PC-9 (cell line): ENCODE measurements around the gene PSMD13. TPM values are rescaled to one million over a fixed set of nuclear protein-coding genes. Genes with fewer than 3 reads are reported as not detected.

Experiments used
- BruUV-seq: library from RNA; stranded (reverse); fragments of 400-500 nt; replicated peaks from 2 replicates; lab custom pipeline; 2021; lab: Mats Ljungman, UMichigan
- CTCF ChIA-PET: fragments of 300-600 bp; sonication (Branson Sonifier 250); formaldehyde crosslinking; loops from one replicate; lab custom pipeline; 2022; ENCODE audit warnings: antibody characterized with exemption; lab: Charles Lee
- POLR2A ChIA-PET: fragments of 300-600 bp; sonication (Branson Sonifier 250); formaldehyde crosslinking; loops from one replicate; lab custom pipeline; 2022; ENCODE audit warnings: antibody characterized with exemption; ENCODE audit not compliant: unreplicated experiment; lab: Charles Lee
- DNase-seq, 2 experiments: peaks; one replicate each; pipeline versions ENCODE4 v3.0.0 to v3.0.0-alpha.2; 2015 to 2022; ENCODE audit warnings: mixed read lengths in 1 of 2
- H2AFZ ChIP-seq: fragments of 200-600 bp; sonication (generic); 2 replicates; pipeline ENCODE4 v1.8.1; 2017; ENCODE audit warnings: antibody characterized with exemption
- H3F3A ChIP-seq: fragments of 200-600 bp; sonication (generic); 2 replicates; pipeline ENCODE4 v1.8.1; 2017; ENCODE audit warnings: antibody characterized with exemption, mild to moderate bottlenecking, low read depth; ENCODE audit not compliant: insufficient read depth
- H3K27ac ChIP-seq: fragments of 200-600 bp; sonication (generic); 2 replicates; pipeline ENCODE4 v1.6.1; 2016; ENCODE audit warnings: mixed run types
- H3K27me3 ChIP-seq: fragments of 200-600 bp; sonication (generic); 2 replicates; pipeline ENCODE4 v1.6.1; 2016; ENCODE audit warnings: low read depth, mixed run types; ENCODE audit not compliant: insufficient read depth
- H3K36me3 ChIP-seq: fragments of 200-600 bp; sonication (generic); 2 replicates; pipeline ENCODE4 v1.6.1; 2016; ENCODE audit warnings: low read depth, mixed run types
- H3K4me1 ChIP-seq: fragments of 200-600 bp; sonication (generic); replicated peaks from 2 replicates; pipeline ENCODE4 v1.6.1; 2016; ENCODE audit warnings: mixed run types; ENCODE audit not compliant: insufficient read depth
- H3K4me2 ChIP-seq: fragments of 200-600 bp; sonication (generic); 2 replicates; pipeline ENCODE4 v1.6.1; 2017; ENCODE audit warnings: mixed run types
- H3K4me3 ChIP-seq: fragments of 200-600 bp; sonication (generic); 2 replicates; pipeline ENCODE4 v1.6.1; 2016; ENCODE audit warnings: mixed run types
- H3K79me2 ChIP-seq: fragments of 200-600 bp; sonication (generic); 2 replicates; pipeline ENCODE4 v1.6.1; 2017; ENCODE audit warnings: low read depth, mixed run types
- H3K9me2 ChIP-seq: fragments of 200-600 bp; sonication (generic); 2 replicates; pipeline ENCODE4 v1.8.1; 2017; ENCODE audit warnings: mild to moderate bottlenecking; ENCODE audit not compliant: insufficient read depth
- H3K9me3 ChIP-seq: fragments of 200-600 bp; sonication (generic); 2 replicates; pipeline ENCODE4 v1.8.1; 2016; ENCODE audit warnings: low read depth; ENCODE audit not compliant: insufficient read depth
- H4K20me1 ChIP-seq: fragments of 200-600 bp; sonication (generic); 2 replicates; pipeline ENCODE4 v1.8.1; 2017; ENCODE audit not compliant: insufficient read depth
- EZH2 ChIP-seq: fragments of 200-600 bp; sonication (generic); IDR thresholded peaks from 2 replicates; pipeline ENCODE4 v1.8.0; 2017; ENCODE audit warnings: antibody characterized with exemption, low read depth
- intact Hi-C: fragments of 100-400 bp; cut with micrococcal nuclease; formaldehyde crosslinking; loops from one replicate; pipeline ENCODE4 v1.10.0; 2022; ENCODE audit not compliant: unreplicated experiment
- total RNA-seq: library from RNA; stranded (reverse); gene quantifications from 2 replicates; pipeline ENCODE4 v1.2.3, GENCODE V29; 2021
- TF ChIP-seq, protein P1 (sequence below): fragments of 200-600 bp; sonication (generic); conservative IDR thresholded peaks from 2 replicates; pipeline ENCODE4 v1.6.1; 2017; ENCODE audit warnings: mixed run types, antibody characterized with exemption, mild to moderate bottlenecking, moderate library complexity

Gene PSMD13
- total RNA-seq, 1 experiment from 2014 or later = 143 TPM

- Histone ChIP-seq H3K79me2 (no peaks in the 10 kb centered on the region), H3K9me3 (no peaks in the 10 kb centered on the region), H3K4me3 (no peak overlapping the region), H3K27ac (no peak overlapping the region), H3K4me1 (no peaks in the 10 kb centered on the region), H3K9me2 (no peaks in the 10 kb centered on the region), H3K36me3 (no peaks in the 10 kb centered on the region), H3K27me3 (no peaks in the 10 kb centered on the region), H4K20me1 (no peaks in the 10 kb centered on the region), H3K4me2 (no peak overlapping the region), H3F3A (0 out of 2 replicates have a peak, but pooled peaks cover 5% of the 10 kb centered on the region), H2AFZ (no peak overlapping the region)
- BruUV-seq = no TSS peak
- no peak for DNase-seq
- ChIA-PET CTCF (no interaction called here), POLR2A (interaction anchor here (0.7 kb wide), 1 partner anchor 102 kb away, joined by 6 read pairs; no protein-coding TSS in a partner anchor)
- no peak for TF ChIP-seq EZH2
- TF ChIP-seq, protein P1, sequence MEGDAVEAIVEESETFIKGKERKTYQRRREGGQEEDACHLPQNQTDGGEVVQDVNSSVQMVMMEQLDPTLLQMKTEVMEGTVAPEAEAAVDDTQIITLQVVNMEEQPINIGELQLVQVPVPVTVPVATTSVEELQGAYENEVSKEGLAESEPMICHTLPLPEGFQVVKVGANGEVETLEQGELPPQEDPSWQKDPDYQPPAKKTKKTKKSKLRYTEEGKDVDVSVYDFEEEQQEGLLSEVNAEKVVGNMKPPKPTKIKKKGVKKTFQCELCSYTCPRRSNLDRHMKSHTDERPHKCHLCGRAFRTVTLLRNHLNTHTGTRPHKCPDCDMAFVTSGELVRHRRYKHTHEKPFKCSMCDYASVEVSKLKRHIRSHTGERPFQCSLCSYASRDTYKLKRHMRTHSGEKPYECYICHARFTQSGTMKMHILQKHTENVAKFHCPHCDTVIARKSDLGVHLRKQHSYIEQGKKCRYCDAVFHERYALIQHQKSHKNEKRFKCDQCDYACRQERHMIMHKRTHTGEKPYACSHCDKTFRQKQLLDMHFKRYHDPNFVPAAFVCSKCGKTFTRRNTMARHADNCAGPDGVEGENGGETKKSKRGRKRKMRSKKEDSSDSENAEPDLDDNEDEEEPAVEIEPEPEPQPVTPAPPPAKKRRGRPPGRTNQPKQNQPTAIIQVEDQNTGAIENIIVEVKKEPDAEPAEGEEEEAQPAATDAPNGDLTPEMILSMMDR = no peak
- intact Hi-C loops = no loop called here
These were observed 17.1 kb downstream of the PSMD13 start for GRCh38 chr11:253886-254270.

GRCh38 chr11:255176-255575 lies 18.4 kb downstream of the PSMD13 start:
- ChIA-PET POLR2A (no interaction called here), CTCF (no interaction called here)
- Histone ChIP-seq H3K79me2 (no peaks in the 10 kb centered on the region), H2AFZ (no peak overlapping the region), H3K4me1 (no peaks in the 10 kb centered on the region), H4K20me1 (no peaks in the 10 kb centered on the region), H3K27ac (no peak overlapping the region), H3K4me2 (no peak overlapping the region), H3K27me3 (no peaks in the 10 kb centered on the region), H3K36me3 (no peaks in the 10 kb centered on the region), H3K9me2 (no peaks in the 10 kb centered on the region), H3F3A (0 out of 2 replicates have a peak, but pooled peaks cover 5% of the 10 kb centered on the region), H3K4me3 (no peak overlapping the region), H3K9me3 (no peaks in the 10 kb centered on the region)
- intact Hi-C loops = no loop called here
- no peak for DNase-seq
- BruUV-seq = no TSS peak
- TF ChIP-seq EZH2 = no peak
- TF ChIP-seq, protein P1 = no peak

GRCh38 chr11:255816-256215 lies 19.0 kb downstream of the PSMD13 start:
- H3K79me2 ChIP-seq = no peaks in the 10 kb centered on the region
- H3K9me2 ChIP-seq = no peaks in the 10 kb centered on the region
- no peak for TF ChIP-seq EZH2
- TF ChIP-seq, protein P1 = no peak
- intact Hi-C loops = no loop called here
- H3F3A ChIP-seq = 0 out of 2 replicates have a peak, but pooled peaks cover 5% of the 10 kb centered on the region
- H2AFZ ChIP-seq = no peak overlapping the region
- POLR2A ChIA-PET = no interaction called here
- no peak overlapping the region for H3K4me2 ChIP-seq
- DNase-seq = no peak
- H3K27ac ChIP-seq = no peak overlapping the region
- H3K4me3 ChIP-seq = no peak overlapping the region
- H3K27me3 ChIP-seq = no peaks in the 10 kb centered on the region
- CTCF ChIA-PET = no interaction called here
- H3K36me3 ChIP-seq = no peaks in the 10 kb centered on the region
- H4K20me1 ChIP-seq = no peaks in the 10 kb centered on the region
- no peaks in the 10 kb centered on the region for H3K9me3 ChIP-seq
- H3K4me1 ChIP-seq = no peaks in the 10 kb centered on the region
- no TSS peak for BruUV-seq
